Measurements from ENCODE around the gene PRICKLE2. TPM values are rescaled to one million over a fixed set of nuclear protein-coding genes. Genes with fewer than 3 reads are reported as not detected.

The PRICKLE2 gene
- total and polyA plus RNA-seq, 2 donors (not counting 3 experiments of a cell fraction or from before 2014, with no cell fraction given) = 3.0 to 7.1 TPM

DNA sequence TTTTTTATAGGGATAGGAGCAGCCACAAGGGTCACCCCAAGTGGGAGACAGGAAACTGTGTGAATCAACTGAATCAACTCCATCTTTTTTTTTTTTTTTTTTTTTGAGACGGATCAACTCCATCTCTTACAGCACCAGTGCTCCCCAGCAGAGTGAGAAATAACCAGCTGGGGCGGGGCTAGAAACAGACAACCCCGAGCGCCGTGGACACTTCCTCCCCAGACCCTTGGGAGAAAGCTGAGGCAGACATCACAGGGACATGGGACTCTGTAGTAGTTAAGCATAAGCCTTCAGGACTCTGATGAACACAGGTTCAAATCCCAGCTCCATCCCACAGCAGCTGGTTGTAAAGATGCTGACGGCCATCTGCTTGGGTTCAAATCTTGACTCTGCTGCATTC, 75.4 kb downstream of the PRICKLE2 start:
- no peak overlapping the region for H3K27ac ChIP-seq (ENCODE audit: insufficient read depth, low read depth, low read length)
- no peak overlapping the region for H3K4me2 ChIP-seq (ENCODE audit: insufficient read depth, low read length)
- FAIRE-seq = no peak
- H3K79me2 ChIP-seq (ENCODE audit: control insufficient read depth, insufficient read depth, low read length) = no peaks in the 10 kb centered on the region
- dilution Hi-C loops (cut with MboI; ENCODE audit: extremely low pct_ligation_motif_present, low sequenced_read_pairs) (no loop called here), intact Hi-C loops (cut with micrococcal nuclease) (no loop called here)
- no peaks in the 10 kb centered on the region for H3K4me1 ChIP-seq (ENCODE audit: control insufficient read depth, extremely low read depth, insufficient read depth, low read length)
- TF ChIP-seq, protein P1, sequence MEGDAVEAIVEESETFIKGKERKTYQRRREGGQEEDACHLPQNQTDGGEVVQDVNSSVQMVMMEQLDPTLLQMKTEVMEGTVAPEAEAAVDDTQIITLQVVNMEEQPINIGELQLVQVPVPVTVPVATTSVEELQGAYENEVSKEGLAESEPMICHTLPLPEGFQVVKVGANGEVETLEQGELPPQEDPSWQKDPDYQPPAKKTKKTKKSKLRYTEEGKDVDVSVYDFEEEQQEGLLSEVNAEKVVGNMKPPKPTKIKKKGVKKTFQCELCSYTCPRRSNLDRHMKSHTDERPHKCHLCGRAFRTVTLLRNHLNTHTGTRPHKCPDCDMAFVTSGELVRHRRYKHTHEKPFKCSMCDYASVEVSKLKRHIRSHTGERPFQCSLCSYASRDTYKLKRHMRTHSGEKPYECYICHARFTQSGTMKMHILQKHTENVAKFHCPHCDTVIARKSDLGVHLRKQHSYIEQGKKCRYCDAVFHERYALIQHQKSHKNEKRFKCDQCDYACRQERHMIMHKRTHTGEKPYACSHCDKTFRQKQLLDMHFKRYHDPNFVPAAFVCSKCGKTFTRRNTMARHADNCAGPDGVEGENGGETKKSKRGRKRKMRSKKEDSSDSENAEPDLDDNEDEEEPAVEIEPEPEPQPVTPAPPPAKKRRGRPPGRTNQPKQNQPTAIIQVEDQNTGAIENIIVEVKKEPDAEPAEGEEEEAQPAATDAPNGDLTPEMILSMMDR (IDR thresholded peaks at IDR 0.05; ENCODE audit: extremely low read depth in 1 of 2, insufficient read depth in 1 of 2, low read depth in 1 of 2, low read length in 2 of 2) = no peak
- TF ChIP-seq MAX (IDR thresholded peaks at IDR 0.05; ENCODE audit: insufficient read depth, insufficient read length) (no peak), POLR2A (IDR thresholded peaks at IDR 0.05; ENCODE audit: low read depth, low read length) (no peak), POLR2AphosphoS5 (IDR thresholded peaks at IDR 0.05; ENCODE audit: insufficient read depth, low read depth, low read length) (no peak), MYC (IDR thresholded peaks at IDR 0.05; ENCODE audit: low read depth, low read length) (no peak), EZH2 (IDR thresholded peaks at IDR 0.05; ENCODE audit: borderline replicate concordance, low read depth, low read length, severe bottlenecking) (no peak), FOS (IDR thresholded peaks at IDR 0.05; ENCODE audit: borderline replicate concordance, insufficient read depth, low read length) (no peak), JUN (IDR thresholded peaks at IDR 0.05; ENCODE audit: borderline replicate concordance, insufficient read depth, insufficient read length, low read depth) (no peak), GATA2 (IDR thresholded peaks at IDR 0.05; ENCODE audit: insufficient read depth, insufficient read length, low read depth, low read length) (no peak)
- no peak overlapping the region for H2AFZ ChIP-seq (ENCODE audit: low read depth, low read length)
- H3K4me3 ChIP-seq (replicated peaks in 1 of 3; ENCODE audit: insufficient read depth in 1 of 3, low read depth in 1 of 3, low read length in 3 of 3) = no peak overlapping the region
- POLR2A ChIA-PET = no interaction called here
- H3K9ac ChIP-seq (replicated peaks; ENCODE audit: extremely low read depth, insufficient read depth, low read length) = no peak overlapping the region
- CTCF ChIA-PET = no interaction called here
- DNase-seq (ENCODE audit: low read depth, low spot score) = no peak
- no peaks in the 10 kb centered on the region for H3K27me3 ChIP-seq (ENCODE audit: control insufficient read depth in 2 of 2, insufficient read depth in 2 of 2, low read length in 2 of 2)
- no peaks in the 10 kb centered on the region for H3K9me3 ChIP-seq (replicated peaks; ENCODE audit: control insufficient read depth, insufficient read depth, low read length)
- H3K9me1 ChIP-seq (replicated peaks; ENCODE audit: control insufficient read depth, extremely low read depth, insufficient read depth, low read length) = no peaks in the 10 kb centered on the region
- H3K36me3 ChIP-seq (ENCODE audit: control insufficient read depth in 2 of 2, extremely low read depth in 1 of 2, insufficient read depth in 2 of 2, low read length in 2 of 2) = peaks cover 0 to 17% of the 10 kb centered on the region in 2 experiments
- no peaks in the 10 kb centered on the region for H4K20me1 ChIP-seq (replicated peaks; ENCODE audit: control insufficient read depth, extremely low read depth, insufficient read depth, low read length)
- BruUV-seq (replicated peaks) = no TSS peak
